GM19397 (cell line): ENCODE data around the gene ERCC6L2.

Experiments
- ATAC-seq: cut with Tn5 transposase; IDR thresholded peaks from one replicate; pipeline ENCODE4 v1.9.1; 2021; ENCODE audit warnings: mild to moderate bottlenecking, moderate library complexity; ENCODE audit not compliant: unreplicated experiment

The ERCC6L2 gene

GRCh38 chr9:95875305-95876137 lies at the start of gene ERCC6L2:
ERCC6L2 (plus strand) TSS chr9:95875691; CDS start chr9:95876039, 348 bp downstream.
- ATAC-seq: peak; percentile 88

GRCh38 chr9:95826183-95826838 lies 49.2 kb upstream of the ERCC6L2 start:
- no peak for ATAC-seq

DNA sequence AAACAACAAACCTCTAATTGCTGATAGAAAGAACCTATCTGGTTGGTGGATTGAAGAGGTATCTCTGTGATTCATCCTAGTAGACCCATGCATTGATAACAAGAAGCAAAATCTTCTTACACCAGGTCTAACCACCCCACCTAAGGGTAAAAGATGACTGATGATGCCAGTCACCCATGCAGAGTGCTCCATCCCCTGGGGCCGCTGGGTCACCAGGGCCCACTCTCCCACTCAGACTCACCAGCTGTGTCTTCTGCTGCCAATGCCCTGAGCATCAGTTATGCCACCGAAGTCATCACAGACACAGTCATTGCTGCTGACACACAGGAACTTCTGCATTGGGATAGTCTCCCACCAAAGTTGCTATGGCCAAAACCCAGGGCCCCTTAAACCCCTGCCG lies 44.7 kb upstream of the ERCC6L2 start:
- no peak for ATAC-seq

- no peak for ATAC-seq
These were observed 43.7 kb upstream of the ERCC6L2 start for GRCh38 chr9:95831810-95832209.

DNA sequence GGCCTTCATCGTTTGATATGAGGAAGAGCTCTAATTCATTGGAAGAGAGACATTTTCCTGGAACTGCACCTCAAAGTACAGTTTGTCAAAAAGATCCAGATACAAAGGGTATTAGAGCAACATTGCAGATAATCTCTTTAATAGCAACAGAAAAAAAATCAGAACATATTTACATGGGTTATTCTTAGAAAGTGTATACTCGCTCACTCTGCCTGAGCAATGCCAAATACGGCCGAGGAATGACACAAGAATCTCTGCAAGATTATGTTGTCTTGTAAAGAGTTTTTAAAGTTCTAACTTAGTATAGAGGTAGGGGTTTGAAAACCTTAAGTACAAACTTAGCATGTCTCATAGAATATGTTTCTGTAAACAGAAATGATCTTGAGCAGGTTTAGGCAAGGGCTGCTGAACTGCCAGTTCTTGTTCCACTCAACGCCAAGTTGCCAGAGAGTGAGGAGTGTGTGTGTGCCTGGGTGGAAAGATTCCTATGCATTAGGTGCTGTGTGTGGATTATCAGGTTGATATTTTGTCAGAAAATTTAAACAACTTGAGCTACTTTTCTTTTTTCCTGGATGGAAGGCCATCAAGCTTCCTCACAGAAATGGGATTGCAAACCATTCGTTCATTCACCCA lies 41.8 kb upstream of the ERCC6L2 start:
- ATAC-seq: no peak

DNA sequence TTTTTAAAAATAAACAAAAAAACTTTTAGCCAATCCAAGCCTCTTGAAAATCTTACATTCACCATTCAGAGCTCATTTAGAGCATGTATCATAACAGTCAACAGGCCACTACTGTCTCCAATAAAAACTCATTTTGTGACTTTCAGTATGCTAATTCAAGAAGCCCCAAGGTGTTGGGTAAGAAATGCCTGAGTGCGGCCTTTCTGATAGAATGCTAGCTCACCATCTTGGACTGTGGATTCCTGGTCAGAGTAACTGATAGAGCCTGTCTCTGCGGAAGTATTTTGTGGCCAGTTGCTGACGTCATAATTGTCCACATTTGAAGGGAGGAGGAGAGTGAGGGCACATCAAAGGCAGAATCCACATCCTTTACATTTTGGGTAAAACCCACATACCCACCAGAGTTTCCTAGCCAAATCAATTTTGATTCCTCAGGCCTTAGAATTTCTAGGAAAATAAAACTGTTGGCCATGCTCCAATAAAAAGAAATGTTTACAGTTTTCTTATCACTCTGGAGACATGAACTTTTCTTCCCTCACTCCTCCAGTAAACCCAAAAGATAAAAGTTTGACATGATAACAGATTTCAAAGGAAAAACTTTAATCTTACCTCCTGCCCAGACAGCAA lies 41.1 kb upstream of the ERCC6L2 start:
- no peak for ATAC-seq

DNA sequence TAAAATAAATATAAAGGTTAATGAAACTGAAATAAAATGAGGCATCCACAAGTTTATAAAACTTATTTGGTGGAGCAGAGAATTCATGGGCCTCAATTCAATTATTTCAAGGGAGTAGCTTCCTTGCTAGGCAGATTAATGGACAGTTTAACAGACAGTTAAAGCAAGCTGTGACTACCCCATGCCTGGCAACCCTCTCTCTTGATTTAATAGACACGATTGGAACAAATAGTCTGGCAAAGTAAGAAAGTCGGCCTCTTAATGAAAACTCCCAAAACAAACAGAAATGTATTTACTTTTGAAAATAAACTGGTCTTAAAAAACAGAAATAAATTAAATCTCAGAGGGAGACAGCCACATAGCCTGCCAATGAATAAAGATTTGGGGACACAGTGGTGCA lies 40.1 kb upstream of the ERCC6L2 start:
- ATAC-seq: no peak

GRCh38 chr9:95836072-95836471 lies 39.4 kb upstream of the ERCC6L2 start:
- ATAC-seq: no peak

DNA sequence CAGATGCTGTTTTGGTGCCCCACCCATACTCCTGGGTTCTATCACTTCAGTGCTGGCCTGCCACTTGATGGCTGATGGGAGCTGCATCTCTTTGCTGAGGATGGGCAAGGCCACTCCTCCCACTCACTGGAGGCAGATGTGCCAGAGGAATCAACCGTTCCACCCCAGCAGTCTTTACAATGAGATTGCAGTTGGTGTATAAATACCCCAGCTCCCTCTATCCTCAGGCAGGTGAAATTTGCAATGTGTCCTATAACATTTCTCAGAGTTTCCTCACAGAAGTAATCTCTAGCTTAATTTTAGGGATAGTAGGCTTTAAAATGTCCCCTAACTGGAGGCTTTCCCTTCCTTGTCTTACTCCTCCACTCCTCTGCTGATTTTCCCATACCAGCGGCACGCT lies 36.5 kb upstream of the ERCC6L2 start:
- no peak for ATAC-seq

DNA sequence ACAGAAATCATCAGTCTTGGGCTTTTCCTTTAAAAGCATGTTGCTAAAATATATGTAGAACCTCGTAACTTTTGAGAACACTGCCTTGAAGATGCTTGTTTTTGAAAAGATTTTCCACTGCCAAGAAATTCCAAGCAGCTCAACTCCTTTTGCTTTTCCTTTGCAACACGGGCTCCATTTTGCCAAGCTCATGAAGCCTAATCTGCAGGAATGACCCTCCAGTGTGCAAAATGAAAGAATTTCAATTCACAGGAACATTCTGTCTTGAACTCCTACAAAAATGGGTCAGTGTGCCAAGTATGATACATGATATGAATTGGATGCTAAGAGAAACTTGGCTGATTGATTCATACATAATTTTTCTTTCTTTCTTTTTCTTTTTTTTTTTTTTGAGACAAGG lies 35.4 kb upstream of the ERCC6L2 start:
- no peak for ATAC-seq

GRCh38 chr9:95841377-95841776 lies 34.1 kb upstream of the ERCC6L2 start:
- no peak for ATAC-seq

DNA sequence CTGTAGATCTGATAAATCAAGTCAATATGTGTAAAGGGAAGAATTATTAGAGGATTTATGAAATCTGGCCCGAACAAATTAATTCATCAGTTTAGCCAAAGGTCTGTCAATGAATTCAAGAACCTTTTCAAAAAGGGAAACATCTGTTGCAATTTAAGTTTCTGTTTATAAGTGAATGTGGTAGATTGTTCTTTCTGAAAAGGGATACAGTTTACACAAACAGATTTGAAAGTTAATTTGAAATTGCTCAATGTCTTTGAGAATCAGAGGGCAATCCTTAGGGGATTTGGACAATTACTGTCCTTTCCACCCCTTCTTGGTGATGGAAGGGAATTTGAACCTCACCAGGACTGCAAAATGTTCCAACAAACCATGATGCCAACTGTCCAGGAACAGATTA lies 29.7 kb upstream of the ERCC6L2 start:
- no peak for ATAC-seq

DNA sequence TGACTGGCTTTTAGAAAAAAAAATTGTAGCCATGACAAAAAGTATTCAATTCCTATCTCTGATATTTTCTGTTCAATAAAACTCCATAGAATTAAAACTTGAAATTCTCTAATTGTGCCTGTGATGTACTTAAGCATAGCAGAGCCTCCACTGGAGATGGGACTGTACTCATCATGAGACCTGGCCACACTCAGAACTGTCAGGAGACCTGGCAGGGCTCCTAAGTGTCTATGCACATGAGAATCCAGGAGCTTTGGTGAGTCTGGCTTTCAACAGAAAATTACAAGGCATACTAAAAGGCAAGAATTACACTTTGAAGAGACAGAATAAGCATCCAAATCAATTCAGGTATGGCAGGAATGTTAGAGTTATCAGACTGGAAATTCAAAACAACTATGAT lies 26.7 kb upstream of the ERCC6L2 start:
- no peak for ATAC-seq

DNA sequence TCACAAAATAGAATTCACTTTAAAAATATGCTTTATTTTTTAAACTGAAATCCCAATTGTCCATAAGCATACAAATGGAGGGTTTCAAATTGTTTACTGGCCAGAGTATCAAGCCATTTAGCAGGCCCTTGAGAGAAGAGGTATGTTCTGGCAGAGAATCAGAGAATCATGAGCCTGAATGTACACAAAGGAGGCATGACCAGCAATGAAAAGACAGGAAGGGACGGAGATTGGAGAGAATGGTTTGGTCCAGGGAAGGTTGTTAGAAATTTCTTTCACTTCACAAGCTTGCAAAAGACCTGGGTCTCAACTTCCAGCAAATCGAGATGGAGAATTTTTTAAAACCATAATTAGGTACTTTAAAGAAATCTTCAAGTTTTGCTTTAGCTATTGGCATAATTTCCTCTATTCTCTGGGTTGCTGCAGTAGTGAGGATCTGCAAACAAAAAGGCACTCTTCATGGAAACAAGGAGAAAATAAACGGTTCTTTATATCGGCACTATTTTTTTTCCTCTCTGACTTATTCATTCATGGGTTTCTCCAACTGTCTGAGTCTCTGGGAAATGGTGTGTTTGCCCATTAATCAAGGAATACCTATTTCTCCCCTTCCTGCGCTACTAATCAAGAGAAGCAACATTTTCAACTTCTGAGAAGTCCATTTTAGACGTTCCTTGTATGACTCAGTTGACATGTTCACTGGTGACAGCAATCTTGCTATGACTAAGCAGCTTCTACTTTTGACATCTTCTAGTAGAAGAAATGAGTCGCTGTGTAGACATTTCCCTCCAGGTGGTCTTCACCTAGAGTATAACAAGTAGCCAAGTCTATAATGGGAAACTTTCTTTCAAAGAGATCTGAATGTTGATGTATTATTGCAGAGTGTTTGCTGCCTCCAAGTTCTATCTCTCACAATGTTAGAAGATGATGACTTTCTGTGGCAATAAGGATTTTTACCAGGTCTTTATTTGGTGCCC lies 23.1 kb upstream of the ERCC6L2 start:
- no peak for ATAC-seq

GRCh38 chr9:95854386-95855020 lies 21.0 kb upstream of the ERCC6L2 start:
- no peak for ATAC-seq

GRCh38 chr9:95855961-95856360 lies 19.5 kb upstream of the ERCC6L2 start:
- ATAC-seq: no peak

GRCh38 chr9:95857124-95857523 lies 18.4 kb upstream of the ERCC6L2 start:
- no peak for ATAC-seq

DNA sequence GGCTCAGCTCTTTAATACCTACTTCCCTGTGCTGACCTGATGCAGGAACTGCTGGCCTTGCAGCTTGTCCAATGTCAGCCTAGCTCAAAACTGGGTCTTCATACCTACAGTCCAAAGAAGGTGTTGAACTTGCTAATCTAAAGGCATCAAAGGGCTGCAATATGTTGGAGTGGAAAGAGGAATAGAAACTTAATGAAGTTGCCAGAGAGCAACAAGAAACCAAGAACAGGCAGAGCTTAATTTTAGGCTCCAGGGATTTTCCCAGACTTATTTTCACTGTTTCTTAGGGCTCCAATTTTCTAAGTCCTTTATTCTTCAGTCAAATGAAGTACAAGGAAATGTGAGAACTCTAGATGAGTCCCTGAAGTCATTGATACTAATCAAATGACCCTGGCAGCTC lies 17.6 kb upstream of the ERCC6L2 start:
- ATAC-seq: no peak

- ATAC-seq: no peak
These were observed 13.1 kb upstream of the ERCC6L2 start for GRCh38 chr9:95862343-95862742.
